Naive B cell (primary cell): ENCODE results near the gene KLF17. TPM values are rescaled to one million over a fixed set of nuclear protein-coding genes. Genes with fewer than 3 reads are reported as not detected.

ENCODE experiments used
- ATAC-seq, 2 donors: fragments of 150-1000 bp; cut with Tn5 transposase; 2 replicates each; pipeline ENCODE4 v1.10.0; 2021; ENCODE audit warnings: low read depth in 2 of 2, mild to moderate bottlenecking in 2 of 2, moderate library complexity in 2 of 2
- DNase-seq: peaks from one replicate; pipeline ENCODE4 v3.0.0; 2022
- H3K27ac Mint-ChIP-seq, 6 donors: one replicate each; pipeline ENCODE4 v1.8.0; 2020 to 2022; ENCODE audit warnings: mild to moderate bottlenecking in 6 of 6, mixed read lengths in 6 of 6, moderate library complexity in 5 of 6, inconsistent platforms in 2 of 6
- H3K27me3 Mint-ChIP-seq, 3 donors: one replicate each; pipeline ENCODE4 v1.8.0; 2021 to 2022; ENCODE audit warnings: mixed read lengths in 3 of 3, mild to moderate bottlenecking in 1 of 3
- H3K36me3 Mint-ChIP-seq, 2 donors: one replicate each; pipeline ENCODE4 v1.8.0; 2020 to 2022; ENCODE audit warnings: mixed read lengths in 2 of 2, inconsistent platforms in 1 of 2, mild to moderate bottlenecking in 1 of 2
- H3K4me1 Mint-ChIP-seq, 3 donors: one replicate each; pipeline ENCODE4 v1.8.0; 2020 to 2022; ENCODE audit warnings: mixed read lengths in 3 of 3, inconsistent platforms in 1 of 3, mild to moderate bottlenecking in 1 of 3, moderate library complexity in 1 of 3
- H3K4me3 Mint-ChIP-seq, 8 donors: one replicate each; pipeline ENCODE4 v1.8.0; 2020 to 2022; ENCODE audit warnings: mild to moderate bottlenecking in 8 of 8, mixed read lengths in 8 of 8, moderate library complexity in 8 of 8, inconsistent platforms in 2 of 8
- H3K9me3 Mint-ChIP-seq, 7 donors: one replicate each; pipeline ENCODE4 v1.8.0; 2020 to 2022; ENCODE audit warnings: mixed read lengths in 7 of 7, mild to moderate bottlenecking in 5 of 7, inconsistent platforms in 2 of 7, moderate library complexity in 1 of 7
- polyA plus RNA-seq, 6 donors: library from polyadenylated mRNA; unstranded; fragments of 300-500 nt; fragmentation: Illumina TruSeq; gene quantifications; one replicate each; pipeline ENCODE4 v1.2.3, GENCODE V29; 2021; ENCODE audit warnings: low read depth in 6 of 6

The KLF17 gene
- polyA plus RNA-seq, 6 donors from 2014 or later, result not detected

DNA sequence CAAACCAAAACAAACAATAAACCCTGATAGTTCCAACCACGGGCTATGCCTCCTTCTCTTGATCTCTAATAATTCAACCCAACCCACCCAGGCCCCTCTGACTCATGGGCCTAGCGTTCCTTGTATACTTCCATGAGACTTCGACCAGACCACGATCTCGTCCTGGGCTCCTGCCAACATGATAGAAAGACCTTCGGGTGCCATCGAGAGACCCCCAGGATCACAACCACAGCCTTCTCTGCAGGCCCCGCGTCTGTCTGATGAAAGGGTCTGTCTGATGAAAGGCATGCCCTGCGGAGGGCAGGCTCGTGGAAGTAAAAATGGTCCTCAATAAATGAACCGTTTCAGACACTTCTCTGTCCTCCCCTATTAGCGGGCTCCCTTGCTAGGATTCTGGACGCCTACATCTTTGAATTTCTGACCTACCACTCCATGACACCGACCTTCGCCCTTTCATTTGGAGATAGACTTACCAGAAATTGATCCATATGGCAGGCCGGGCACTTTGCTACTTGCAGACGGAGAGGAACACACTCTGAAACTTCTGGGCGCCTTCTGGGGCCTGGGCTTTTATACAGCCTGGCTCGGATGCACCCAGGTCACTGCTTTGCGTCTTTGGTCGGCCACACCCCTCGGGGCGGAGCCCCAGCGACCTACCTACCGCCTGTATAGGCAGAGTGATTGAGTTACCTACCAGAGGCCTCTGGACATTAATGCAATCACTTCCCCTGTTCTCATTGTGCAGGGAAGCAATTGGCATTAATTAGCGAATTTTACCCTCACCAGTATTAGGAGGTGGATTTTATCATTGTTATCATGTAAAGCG is 28.1 kb downstream of the KLF17 start:
- no peaks in the 10 kb centered on the region for H3K4me1 Mint-ChIP-seq
- H3K27me3 Mint-ChIP-seq, result peaks cover 5 to 10% (median 8%) of the 10 kb centered on the region in 3 donors
- no peak overlapping the region for H3K27ac Mint-ChIP-seq
- H3K9me3 Mint-ChIP-seq, result peaks cover 0 to 33% (median 27%) of the 10 kb centered on the region in 7 donors
- peaks cover 0 to 22% of the 10 kb centered on the region in 2 donors for H3K36me3 Mint-ChIP-seq
- no peak for DNase-seq
- no peak overlapping the region for H3K4me3 Mint-ChIP-seq
- no peak for ATAC-seq

DNA sequence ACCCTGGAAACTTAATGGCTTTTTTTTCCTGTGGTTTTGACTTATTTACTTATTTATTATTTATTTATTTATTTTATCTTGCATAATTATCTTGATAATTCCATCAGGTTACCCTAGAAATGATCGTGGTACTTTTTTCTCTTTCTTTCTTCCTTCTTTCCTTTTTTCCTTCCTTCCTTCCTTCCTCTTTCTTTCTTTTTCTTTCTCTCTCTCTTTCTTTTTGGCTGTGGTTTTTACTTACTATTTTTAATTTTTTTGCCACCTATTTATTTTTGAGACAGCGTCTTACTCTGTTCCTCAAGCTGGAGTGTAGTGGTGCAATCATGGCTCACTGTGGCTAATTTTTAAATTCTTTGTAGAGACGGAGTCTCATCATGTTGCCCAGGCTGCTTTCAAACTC is 29.0 kb downstream of the KLF17 start:
- Mint-ChIP-seq H3K4me3 (no peak overlapping the region), H3K27me3 (peaks cover 7 to 17% (median 13%) of the 10 kb centered on the region in 3 donors), H3K4me1 (no peaks in the 10 kb centered on the region), H3K36me3 (peaks cover 0 to 22% of the 10 kb centered on the region in 2 donors), H3K27ac (no peak overlapping the region), H3K9me3 (peaks cover 0 to 33% (median 27%) of the 10 kb centered on the region in 7 donors)
- DNase-seq (no peak), ATAC-seq (no peak)

DNA sequence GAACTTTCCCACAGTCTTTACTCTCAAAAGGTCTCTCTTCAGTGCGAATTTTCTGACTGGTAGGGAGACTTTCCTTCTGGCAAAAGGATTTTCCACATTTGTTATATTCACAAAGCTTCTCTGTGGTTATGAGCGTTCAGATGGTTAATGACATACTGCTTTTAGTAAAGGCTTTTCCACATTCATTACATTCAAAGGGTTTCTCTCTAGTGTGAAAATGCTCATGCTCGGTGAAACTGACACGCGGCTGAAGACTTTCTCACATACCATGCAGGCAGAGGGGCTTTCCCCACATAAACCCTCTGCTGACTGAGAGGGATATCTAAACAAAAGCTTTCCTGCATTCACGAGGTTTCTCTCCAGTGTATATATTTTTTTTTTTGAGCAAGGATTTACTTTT is 32.7 kb downstream of the KLF17 start:
- no peak for DNase-seq
- peaks cover 0 to 7% (median 5%) of the 10 kb centered on the region in 7 donors for H3K9me3 Mint-ChIP-seq
- no peak for ATAC-seq
- no peaks in the 10 kb centered on the region for H3K4me1 Mint-ChIP-seq
- no peak overlapping the region for H3K4me3 Mint-ChIP-seq
- peaks cover 0 to 8% of the 10 kb centered on the region in 2 donors for H3K36me3 Mint-ChIP-seq
- H3K27me3 Mint-ChIP-seq, result peaks cover 8 to 25% (median 17%) of the 10 kb centered on the region in 3 donors
- H3K27ac Mint-ChIP-seq, result no peak overlapping the region

DNA sequence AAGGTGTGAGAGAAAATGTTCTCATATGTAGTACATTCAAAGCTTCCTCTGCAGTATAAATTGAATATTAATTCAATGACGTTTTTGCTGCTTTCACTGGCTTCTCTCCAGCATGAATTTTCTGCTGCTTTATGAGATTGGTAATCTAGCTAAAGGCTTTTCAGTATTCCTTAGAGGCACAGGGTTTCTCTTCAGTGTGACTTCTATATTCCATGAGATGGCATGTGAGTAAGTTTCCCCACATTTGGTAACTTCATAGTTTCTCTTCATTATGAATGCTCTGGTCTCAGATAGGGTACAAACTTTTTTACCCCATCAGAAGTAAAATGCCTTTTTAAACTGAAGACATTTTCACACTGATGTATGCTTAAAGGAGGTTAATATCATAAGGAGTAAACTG is 33.2 kb downstream of the KLF17 start:
- ATAC-seq, result no peak
- no peak overlapping the region for H3K27ac Mint-ChIP-seq
- no peaks in the 10 kb centered on the region for H3K4me1 Mint-ChIP-seq
- H3K36me3 Mint-ChIP-seq, result peaks cover 0 to 3% of the 10 kb centered on the region in 2 donors
- no peak overlapping the region for H3K4me3 Mint-ChIP-seq
- DNase-seq, result no peak
- H3K9me3 Mint-ChIP-seq, result peaks cover 0 to 3% (median under 1%) of the 10 kb centered on the region in 7 donors
- H3K27me3 Mint-ChIP-seq, result peaks cover 8 to 25% (median 17%) of the 10 kb centered on the region in 3 donors

DNA sequence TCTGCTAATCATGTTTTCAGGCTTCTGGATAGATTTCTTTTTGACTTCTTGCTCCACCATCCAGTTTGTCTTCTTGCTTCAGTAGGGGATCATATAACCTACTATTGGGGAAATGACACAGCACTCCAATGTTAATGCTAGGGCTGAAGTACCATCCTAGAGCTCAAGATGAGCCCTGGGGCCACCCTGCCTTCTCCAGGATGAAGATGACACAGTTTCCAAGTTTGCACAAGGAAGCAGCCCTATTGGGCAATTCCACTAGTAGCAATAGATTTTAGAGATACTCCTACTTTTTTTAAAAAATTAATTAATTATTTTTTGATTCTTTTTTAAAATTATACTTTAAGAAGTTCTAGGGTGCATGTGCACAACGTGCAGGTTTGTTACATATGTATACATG is 34.1 kb downstream of the KLF17 start:
- DNase-seq (no peak), ATAC-seq (no peak)
- Mint-ChIP-seq H3K4me1 (no peaks in the 10 kb centered on the region), H3K36me3 (no peaks in the 10 kb centered on the region), H3K4me3 (no peak overlapping the region), H3K9me3 (peaks cover 0 to under 1% (median 0%) of the 10 kb centered on the region in 7 donors), H3K27me3 (peaks cover 8 to 25% (median 17%) of the 10 kb centered on the region in 3 donors), H3K27ac (peak overlapping the region in 1 of 6 donors; percentile 20)

DNA sequence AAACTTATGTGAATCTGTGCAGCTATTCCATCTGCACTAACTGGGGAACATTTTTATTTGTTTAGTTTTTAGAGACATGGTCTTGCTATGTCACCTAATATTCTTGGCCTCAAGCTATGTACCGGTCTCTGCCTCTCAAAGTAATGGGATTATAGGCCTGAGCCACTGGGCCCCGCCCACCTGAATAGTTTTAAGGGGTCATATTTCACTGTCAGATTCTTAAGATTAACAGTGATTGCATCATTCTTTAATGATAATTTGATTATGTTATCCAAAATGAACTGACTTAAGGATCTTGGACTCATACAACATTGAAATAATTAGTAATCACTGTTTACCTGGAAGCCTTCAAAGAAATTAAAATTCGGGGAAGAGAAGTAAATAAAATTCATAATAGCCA is 35.4 kb downstream of the KLF17 start:
- Mint-ChIP-seq H3K36me3 (no peaks in the 10 kb centered on the region), H3K4me1 (no peaks in the 10 kb centered on the region), H3K9me3 (no peaks in the 10 kb centered on the region), H3K4me3 (no peak overlapping the region), H3K27me3 (peaks cover 8 to 25% (median 17%) of the 10 kb centered on the region in 3 donors), H3K27ac (no peak overlapping the region)
- ATAC-seq (no peak), DNase-seq (no peak)

DNA sequence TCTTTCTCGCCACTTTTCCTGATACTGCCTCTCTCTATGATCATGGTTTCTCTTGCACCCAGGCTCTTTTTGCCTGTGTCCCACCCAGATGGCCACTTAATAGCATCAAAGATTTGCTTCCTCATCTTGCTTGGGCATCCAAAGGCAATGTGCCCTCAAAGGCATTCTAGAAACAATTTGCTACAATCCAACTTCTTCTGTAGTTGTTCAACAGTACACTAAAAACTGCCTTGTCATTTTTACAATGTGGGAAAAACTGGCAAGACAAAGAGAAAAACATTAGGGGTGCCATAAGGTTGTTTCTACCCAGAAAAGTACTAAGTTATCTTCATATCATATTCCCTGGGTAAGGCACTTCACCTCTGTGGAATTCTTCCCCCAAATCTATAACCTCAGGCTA is 39.3 kb downstream of the KLF17 start:
- H3K4me1 Mint-ChIP-seq, result no peaks in the 10 kb centered on the region
- ATAC-seq (no peak), DNase-seq (no peak)
- H3K27me3 Mint-ChIP-seq, result peaks cover 0 to 6% (median under 1%) of the 10 kb centered on the region in 3 donors
- peaks cover 0 to 16% (median 8%) of the 10 kb centered on the region in 7 donors for H3K9me3 Mint-ChIP-seq
- H3K4me3 Mint-ChIP-seq, result no peak overlapping the region
- no peaks in the 10 kb centered on the region for H3K36me3 Mint-ChIP-seq
- no peak overlapping the region for H3K27ac Mint-ChIP-seq

DNA sequence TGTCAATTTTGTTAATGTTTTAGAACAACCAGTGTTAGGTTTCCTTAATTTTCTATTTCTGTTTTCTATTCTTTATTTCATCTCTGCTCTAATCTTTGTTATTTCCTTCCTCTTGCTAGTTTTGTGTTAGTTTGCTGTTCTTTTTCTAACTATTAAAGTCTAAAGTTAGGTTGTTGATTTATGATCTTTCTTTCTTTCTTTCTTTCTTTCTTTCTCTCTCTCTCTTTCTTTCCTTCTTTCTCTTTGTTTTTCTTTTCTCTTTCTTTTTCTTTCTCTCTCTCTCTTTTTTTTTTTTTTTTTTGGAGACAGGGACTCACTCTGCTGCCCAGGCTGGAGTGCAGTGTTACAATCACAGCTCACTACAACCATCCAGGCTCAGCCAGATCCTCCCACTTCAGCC is 40.2 kb downstream of the KLF17 start:
- H3K4me1 Mint-ChIP-seq, result no peaks in the 10 kb centered on the region
- no peaks in the 10 kb centered on the region for H3K36me3 Mint-ChIP-seq
- DNase-seq (no peak), ATAC-seq (no peak)
- peaks cover 0 to 20% (median 8%) of the 10 kb centered on the region in 7 donors for H3K9me3 Mint-ChIP-seq
- H3K4me3 Mint-ChIP-seq, result no peak overlapping the region
- no peaks in the 10 kb centered on the region for H3K27me3 Mint-ChIP-seq
- H3K27ac Mint-ChIP-seq, result peak overlapping the region in 1 of 6 donors; percentile 9

DNA sequence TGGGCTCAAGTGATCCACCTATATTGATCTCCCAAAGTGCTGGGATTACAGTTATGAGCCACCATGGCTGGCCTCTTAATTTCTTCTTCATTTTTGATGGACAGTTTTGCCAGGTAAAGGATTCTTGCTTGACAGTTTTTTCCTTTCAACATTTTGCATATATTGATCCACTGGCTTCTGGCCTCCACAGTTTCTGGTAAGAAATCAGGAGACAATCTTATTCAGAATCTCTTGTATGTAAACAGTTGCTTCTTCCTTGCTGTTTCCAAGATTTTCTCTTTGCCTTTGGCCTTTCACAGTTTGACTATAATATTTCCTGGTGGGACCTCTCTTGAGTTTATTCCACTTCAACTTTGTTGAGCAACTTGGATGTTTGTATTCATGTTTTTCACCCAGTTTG is 42.9 kb downstream of the KLF17 start:
- ATAC-seq, result no peak
- H3K27ac Mint-ChIP-seq, result no peak overlapping the region
- H3K4me3 Mint-ChIP-seq, result no peak overlapping the region
- H3K36me3 Mint-ChIP-seq, result no peaks in the 10 kb centered on the region
- DNase-seq, result no peak
- peaks cover 0 to 13% (median 7%) of the 10 kb centered on the region in 3 donors for H3K27me3 Mint-ChIP-seq
- peaks cover 0 to 20% (median 8%) of the 10 kb centered on the region in 7 donors for H3K9me3 Mint-ChIP-seq
- H3K4me1 Mint-ChIP-seq, result no peaks in the 10 kb centered on the region

DNA sequence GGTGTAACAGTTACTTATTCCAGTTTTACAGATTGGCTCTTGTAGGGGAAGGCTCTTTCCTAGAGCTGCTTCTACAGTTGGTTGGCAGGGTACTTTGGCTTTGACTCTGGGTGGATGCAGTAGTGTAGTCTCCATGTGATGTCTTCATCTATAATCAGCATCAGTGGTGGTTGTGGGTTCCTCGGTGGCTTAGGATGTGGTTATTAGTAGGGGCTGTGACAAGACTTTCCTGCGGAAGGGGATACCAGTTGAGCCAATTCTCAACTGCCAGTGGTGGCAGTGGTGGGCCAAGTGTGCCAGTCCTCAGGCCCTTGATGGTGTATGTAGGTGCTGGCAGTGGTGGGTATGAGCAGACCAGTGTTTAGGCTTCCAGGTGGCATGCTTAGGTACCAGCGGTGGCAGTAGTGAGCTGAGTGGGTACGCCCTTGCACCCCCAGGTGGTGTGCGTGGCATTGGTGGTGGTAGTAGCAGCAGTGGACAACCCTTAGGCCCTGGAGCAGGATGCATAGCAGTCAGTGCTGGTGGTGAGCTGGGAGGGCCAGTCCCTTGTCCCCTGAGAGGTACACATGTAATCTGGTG is 50.0 kb downstream of the KLF17 start:
- ATAC-seq (no peak), DNase-seq (no peak)
- Mint-ChIP-seq H3K4me1 (no peaks in the 10 kb centered on the region), H3K4me3 (no peak overlapping the region), H3K9me3 (peaks cover 0 to 28% (median 18%) of the 10 kb centered on the region in 7 donors), H3K27me3 (peaks cover 11 to 41% (median 36%) of the 10 kb centered on the region in 3 donors), H3K36me3 (peaks cover 0 to 2% of the 10 kb centered on the region in 2 donors), H3K27ac (no peak overlapping the region)

DNA sequence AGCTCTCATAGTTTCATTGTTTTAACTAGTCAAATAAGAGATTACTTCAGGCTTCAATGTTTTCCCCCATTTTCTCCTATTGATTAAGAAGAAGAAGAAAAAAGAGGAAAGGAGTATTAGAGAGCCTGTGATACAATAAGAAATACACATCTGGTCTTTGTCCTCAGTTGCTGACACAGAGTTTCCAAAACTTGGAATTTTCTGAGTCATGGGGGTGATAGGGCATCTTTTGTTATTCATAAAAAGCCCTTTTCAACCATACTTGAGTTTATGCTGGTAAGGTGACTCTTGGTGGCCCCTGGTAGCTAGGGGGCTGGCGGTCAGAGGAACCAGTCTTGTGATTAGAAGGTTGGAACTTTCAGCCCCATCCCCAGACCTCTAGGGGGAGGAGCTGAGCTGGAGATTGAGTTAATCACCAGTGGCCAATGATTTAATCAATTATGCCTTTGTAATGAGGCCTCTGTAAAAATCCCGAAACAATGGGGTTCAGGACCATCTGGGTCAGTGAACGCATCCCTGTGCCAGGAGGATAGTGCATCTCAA is 51.7 kb downstream of the KLF17 start:
- H3K27me3 Mint-ChIP-seq, result peaks cover 17 to 43% (median 34%) of the 10 kb centered on the region in 3 donors
- H3K4me1 Mint-ChIP-seq, result no peaks in the 10 kb centered on the region
- DNase-seq, result no peak
- H3K27ac Mint-ChIP-seq, result no peak overlapping the region
- peaks cover 6 to 8% of the 10 kb centered on the region in 2 donors for H3K36me3 Mint-ChIP-seq
- H3K4me3 Mint-ChIP-seq, result no peak overlapping the region
- peaks cover 0 to 43% (median 26%) of the 10 kb centered on the region in 7 donors for H3K9me3 Mint-ChIP-seq
- ATAC-seq, result no peak

DNA sequence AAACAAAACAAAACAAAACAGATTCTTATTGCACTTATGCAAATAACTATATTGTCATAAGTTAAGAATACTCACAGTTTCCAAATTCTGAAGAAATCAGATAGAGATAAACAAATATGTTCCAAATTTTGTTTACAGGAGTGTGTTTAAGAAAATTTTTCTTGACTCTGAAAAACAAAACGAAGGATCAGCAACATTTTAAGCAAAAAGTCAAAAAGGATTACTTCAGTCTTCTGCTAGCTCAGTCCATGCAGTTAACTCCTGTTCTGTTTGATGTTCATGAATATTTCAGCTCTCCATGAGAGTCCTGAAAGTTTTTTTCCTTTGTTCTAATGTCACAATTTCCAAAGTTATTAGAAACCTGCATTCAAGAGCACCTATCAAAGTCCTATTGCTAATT is 56.0 kb downstream of the KLF17 start:
- Mint-ChIP-seq H3K36me3 (peaks cover 6 to 8% of the 10 kb centered on the region in 2 donors), H3K9me3 (peaks cover 0 to 30% (median 14%) of the 10 kb centered on the region in 7 donors), H3K4me3 (no peak overlapping the region), H3K4me1 (no peaks in the 10 kb centered on the region), H3K27ac (peak overlapping the region in 1 of 6 donors; percentile 21), H3K27me3 (peaks cover 5 to 23% (median 19%) of the 10 kb centered on the region in 3 donors)
- DNase-seq (no peak), ATAC-seq (no peak)
